Measurements from ENCODE around the gene LIFR. TPM values are rescaled to one million over a fixed set of nuclear protein-coding genes. Genes with fewer than 3 reads are reported as not detected.

The LIFR gene
- total RNA-seq, 1 donor from 2014 or later, result 116 TPM

DNA sequence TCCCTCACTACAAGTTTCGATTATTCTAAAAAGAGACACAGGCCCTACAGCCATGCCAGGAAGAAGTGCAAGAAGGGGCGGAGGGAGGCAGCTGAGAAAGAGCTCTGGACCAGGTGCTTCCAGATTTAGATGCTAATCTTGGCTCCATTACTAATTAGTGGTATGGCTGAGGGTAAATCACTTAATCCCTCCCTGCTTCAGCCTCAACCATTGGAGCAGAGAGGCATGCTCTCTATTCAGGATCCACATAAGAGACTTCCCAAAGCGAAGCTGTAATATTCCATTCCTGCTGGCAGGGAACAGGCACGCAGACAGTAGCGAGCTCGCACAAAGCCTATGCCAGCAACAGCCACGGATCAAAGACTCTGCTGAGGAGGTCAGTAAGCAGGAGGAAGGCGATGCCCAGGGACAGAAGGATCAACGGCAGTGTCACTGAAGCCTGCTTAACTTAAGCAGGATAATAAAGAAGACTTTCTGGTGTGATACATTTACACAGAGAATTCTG is 24.2 kb downstream of the LIFR start:
- TF ChIP-seq, protein P1, sequence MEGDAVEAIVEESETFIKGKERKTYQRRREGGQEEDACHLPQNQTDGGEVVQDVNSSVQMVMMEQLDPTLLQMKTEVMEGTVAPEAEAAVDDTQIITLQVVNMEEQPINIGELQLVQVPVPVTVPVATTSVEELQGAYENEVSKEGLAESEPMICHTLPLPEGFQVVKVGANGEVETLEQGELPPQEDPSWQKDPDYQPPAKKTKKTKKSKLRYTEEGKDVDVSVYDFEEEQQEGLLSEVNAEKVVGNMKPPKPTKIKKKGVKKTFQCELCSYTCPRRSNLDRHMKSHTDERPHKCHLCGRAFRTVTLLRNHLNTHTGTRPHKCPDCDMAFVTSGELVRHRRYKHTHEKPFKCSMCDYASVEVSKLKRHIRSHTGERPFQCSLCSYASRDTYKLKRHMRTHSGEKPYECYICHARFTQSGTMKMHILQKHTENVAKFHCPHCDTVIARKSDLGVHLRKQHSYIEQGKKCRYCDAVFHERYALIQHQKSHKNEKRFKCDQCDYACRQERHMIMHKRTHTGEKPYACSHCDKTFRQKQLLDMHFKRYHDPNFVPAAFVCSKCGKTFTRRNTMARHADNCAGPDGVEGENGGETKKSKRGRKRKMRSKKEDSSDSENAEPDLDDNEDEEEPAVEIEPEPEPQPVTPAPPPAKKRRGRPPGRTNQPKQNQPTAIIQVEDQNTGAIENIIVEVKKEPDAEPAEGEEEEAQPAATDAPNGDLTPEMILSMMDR (IDR thresholded peaks at IDR 0.05), result no peak
- H3K27me3 ChIP-seq, result no peaks in the 10 kb centered on the region
- no peaks in the 10 kb centered on the region for H3K9me3 ChIP-seq
- H3K36me3 ChIP-seq, result no peaks in the 10 kb centered on the region
- H3K27ac ChIP-seq, result no peak overlapping the region
- intact Hi-C loops (cut with DNase I), result no loop called here
- no peak for DNase-seq (ENCODE audit: low spot score in 2 of 2)
- H3K4me3 ChIP-seq, result no peak overlapping the region
- no peaks in the 10 kb centered on the region for H3K4me1 ChIP-seq

- intact Hi-C loops (cut with DNase I), result no loop called here
- no peaks in the 10 kb centered on the region for H3K4me1 ChIP-seq
Measured at GRCh38 chr5:38531518-38531917, 24.9 kb downstream of the LIFR start.

GRCh38 chr5:38529955-38530646 is 26.3 kb downstream of the LIFR start:
- intact Hi-C loops (cut with DNase I), result no loop called here
- TF ChIP-seq, protein P1 (IDR thresholded peaks at IDR 0.05), result no peak
- no peaks in the 10 kb centered on the region for H3K9me3 ChIP-seq
- no peak overlapping the region for H3K27ac ChIP-seq
- no peaks in the 10 kb centered on the region for H3K27me3 ChIP-seq
- no peaks in the 10 kb centered on the region for H3K4me1 ChIP-seq
- peaks cover 5 to 16% of the 10 kb centered on the region in 2 donors for H3K36me3 ChIP-seq
- no peak overlapping the region for H3K4me3 ChIP-seq
- DNase-seq (ENCODE audit: low spot score in 2 of 2), result no peak

More at GRCh38 chr5:38531518-38531917, 24.9 kb downstream of the LIFR start:
- DNase-seq (ENCODE audit: low spot score in 2 of 2), result no peak
- peaks cover 0 to 5% of the 10 kb centered on the region in 2 donors for H3K36me3 ChIP-seq
- H3K27ac ChIP-seq, result no peak overlapping the region
- H3K9me3 ChIP-seq, result no peaks in the 10 kb centered on the region
- TF ChIP-seq, protein P1 (IDR thresholded peaks at IDR 0.05), result no peak
- no peaks in the 10 kb centered on the region for H3K27me3 ChIP-seq
- no peak overlapping the region for H3K4me3 ChIP-seq

GRCh38 chr5:38528162-38528703 is 28.2 kb downstream of the LIFR start:
- H3K27ac ChIP-seq, result no peak overlapping the region
- TF ChIP-seq, protein P1 (IDR thresholded peaks at IDR 0.05), result no peak
- H3K9me3 ChIP-seq, result no peaks in the 10 kb centered on the region
- no peak overlapping the region for H3K4me3 ChIP-seq
- H3K4me1 ChIP-seq, result no peaks in the 10 kb centered on the region
- H3K36me3 ChIP-seq, result peaks cover 5 to 26% of the 10 kb centered on the region in 2 donors
- no peaks in the 10 kb centered on the region for H3K27me3 ChIP-seq
- no peak for DNase-seq (ENCODE audit: low spot score in 2 of 2)
- intact Hi-C loops (cut with DNase I), result no loop called here

DNA sequence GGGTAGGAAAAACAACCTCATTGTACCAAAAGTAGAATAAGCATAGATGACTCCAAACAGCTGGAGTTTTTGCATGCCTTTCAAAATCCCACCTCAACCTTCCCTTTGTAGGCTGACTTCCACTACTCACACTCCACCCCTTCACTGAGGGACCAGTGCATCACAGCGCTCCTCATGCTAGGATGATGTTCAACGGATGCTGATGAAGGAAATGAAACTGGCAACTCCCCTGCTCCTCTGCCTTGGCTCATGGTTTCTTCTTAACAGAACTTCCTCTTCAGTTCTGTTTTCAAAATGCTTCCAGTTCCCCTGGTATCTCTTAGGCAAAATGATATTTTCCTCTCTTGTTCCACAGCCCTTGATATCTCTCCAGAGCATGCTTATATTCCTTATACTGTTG is 29.0 kb downstream of the LIFR start:
- TF ChIP-seq, protein P1 (IDR thresholded peaks at IDR 0.05), result no peak
- no peak overlapping the region for H3K27ac ChIP-seq
- H3K36me3 ChIP-seq, result peaks cover 5 to 34% of the 10 kb centered on the region in 2 donors
- no peak overlapping the region for H3K4me3 ChIP-seq
- no peak for DNase-seq (ENCODE audit: low spot score in 2 of 2)
- H3K4me1 ChIP-seq, result no peaks in the 10 kb centered on the region
- intact Hi-C loops (cut with DNase I), result no loop called here
- H3K27me3 ChIP-seq, result no peaks in the 10 kb centered on the region
- no peaks in the 10 kb centered on the region for H3K9me3 ChIP-seq
